GM23248 (cell line): ENCODE data around the gene GATAD2A.

Source experiments
- EZH2 ChIP-seq: fragments of 200-600 bp; sonication (generic); IDR thresholded peaks from 2 replicates; pipeline ENCODE4 v1.6.1; 2018; ENCODE audit warnings: antibody characterized with exemption, mild to moderate bottlenecking; ENCODE audit not compliant: insufficient read depth, poor library complexity, severe bottlenecking
- EZH2phosphoT487 ChIP-seq: fragments of 200-600 bp; sonication (generic); IDR thresholded peaks from 2 replicates; pipeline ENCODE4 v1.6.1; 2018; ENCODE audit warnings: antibody characterized with exemption, moderate library complexity, mild to moderate bottlenecking, low read depth; ENCODE audit not compliant: insufficient read depth

DNA sequence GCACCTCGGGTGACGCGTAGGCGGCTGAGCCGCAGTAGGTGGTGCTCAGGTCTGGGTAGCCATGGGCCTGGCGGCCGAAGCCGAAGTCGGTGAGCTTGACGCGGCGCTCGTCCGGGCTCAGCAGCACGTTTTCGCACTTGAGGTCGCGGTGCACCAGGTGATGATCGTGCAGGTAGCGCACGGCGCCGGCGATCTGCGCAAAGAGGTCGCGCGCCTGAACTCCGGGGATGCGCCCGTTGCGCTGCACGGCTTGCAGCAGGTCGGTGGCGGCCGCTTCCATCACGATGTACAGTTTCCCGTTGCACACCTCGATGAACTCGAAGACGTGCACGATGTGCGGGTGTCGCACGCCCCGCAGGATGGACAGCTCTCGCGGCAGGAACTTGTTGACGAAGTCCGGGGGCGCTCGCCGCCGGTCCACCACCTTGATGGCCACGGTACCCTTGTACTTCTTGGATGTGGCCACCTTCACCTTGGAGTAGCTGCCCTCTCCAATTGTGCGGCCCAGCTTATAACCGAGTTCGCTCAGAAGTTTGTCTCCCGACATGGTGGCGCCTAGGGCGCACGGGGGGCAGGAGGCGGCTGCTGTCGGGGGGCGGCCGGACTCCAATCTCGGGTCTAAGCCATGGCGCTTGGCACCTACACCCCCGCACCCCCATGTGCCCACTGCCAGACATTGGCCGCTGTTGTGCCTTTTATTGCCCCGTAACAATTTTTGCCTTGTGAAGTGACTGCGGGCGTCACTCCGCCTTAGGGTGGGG, 109.6 kb downstream of the GATAD2A start, which contains the start of gene TSSK6:
- TF ChIP-seq EZH2phosphoT487 (no peak), EZH2 (no peak)
